ENCODE measurements around the gene ATP8A1.

- TF ChIP-seq CTCF (IDR thresholded peaks at IDR 0.05), result no peak
- TF ChIP-seq POLR2A (IDR thresholded peaks at IDR 0.05), result no peak
Observed at GRCh38 chr4:42442601-42443000, 214.3 kb downstream of the ATP8A1 start.
